GM23248 (cell line): ENCODE measurements around the gene WWOX. TPM values are rescaled to one million over a fixed set of nuclear protein-coding genes. Genes with fewer than 3 reads are reported as not detected.

Experiments
- DNase-seq: peaks from one replicate; pipeline ENCODE4 v3.0.0-alpha.2; 2015
- H2AFZ ChIP-seq: fragments of 200-600 bp; sonication (generic); 2 replicates; pipeline ENCODE4 v1.6.1; 2016; ENCODE audit warnings: antibody characterized with exemption
- H3F3A ChIP-seq: fragments of 200-600 bp; sonication (generic); 2 replicates; pipeline ENCODE4 v1.6.1; 2016; ENCODE audit warnings: mild to moderate bottlenecking, antibody characterized with exemption, mixed run types; ENCODE audit not compliant: insufficient read depth
- H3K27ac ChIP-seq: fragments of 200-600 bp; sonication (generic); 2 replicates; pipeline ENCODE4 v1.5.1; 2016; ENCODE audit warnings: mild to moderate bottlenecking
- H3K27me3 ChIP-seq: fragments of 200-600 bp; sonication (generic); replicated peaks from 2 replicates; pipeline ENCODE4 v1.6.1; 2016; ENCODE audit warnings: mild to moderate bottlenecking; ENCODE audit not compliant: insufficient read depth
- H3K36me3 ChIP-seq: fragments of 200-600 bp; sonication (generic); 2 replicates; pipeline ENCODE4 v1.6.1; 2016; ENCODE audit warnings: low read depth, mild to moderate bottlenecking
- H3K4me1 ChIP-seq: fragments of 200-600 bp; sonication (generic); 2 replicates; pipeline ENCODE4 v1.6.1; 2016; ENCODE audit warnings: mild to moderate bottlenecking; ENCODE audit not compliant: insufficient read depth
- H3K4me2 ChIP-seq: fragments of 200-600 bp; sonication (generic); one replicate; pipeline ENCODE4 v1.6.1; 2016; ENCODE audit warnings: mild to moderate bottlenecking; ENCODE audit not compliant: unreplicated experiment
- H3K4me3 ChIP-seq: fragments of 200-600 bp; sonication (generic); 2 replicates; pipeline ENCODE4 v1.5.1; 2016; ENCODE audit warnings: mild to moderate bottlenecking
- H3K79me2 ChIP-seq: fragments of 200-600 bp; sonication (generic); 2 replicates; pipeline ENCODE4 v1.6.1; 2016; ENCODE audit warnings: mild to moderate bottlenecking; ENCODE audit not compliant: insufficient read depth
- H3K9ac ChIP-seq: fragments of 200-600 bp; sonication (generic); 2 replicates; pipeline ENCODE4 v1.6.1; 2016; ENCODE audit warnings: mild to moderate bottlenecking
- H3K9me2 ChIP-seq: fragments of 200-600 bp; sonication (generic); 2 replicates; pipeline ENCODE4 v1.6.1; 2016; ENCODE audit warnings: mixed run types, mild to moderate bottlenecking, moderate library complexity; ENCODE audit not compliant: insufficient read depth
- H3K9me3 ChIP-seq: fragments of 200-600 bp; sonication (generic); one replicate; pipeline ENCODE4 v1.6.1; 2017; ENCODE audit warnings: low read depth
- H4K20me1 ChIP-seq: fragments of 200-600 bp; sonication (generic); 2 replicates; pipeline ENCODE4 v1.6.0; 2016; ENCODE audit not compliant: insufficient read depth
- EZH2 ChIP-seq: fragments of 200-600 bp; sonication (generic); IDR thresholded peaks from 2 replicates; pipeline ENCODE4 v1.6.1; 2018; ENCODE audit warnings: antibody characterized with exemption, mild to moderate bottlenecking; ENCODE audit not compliant: insufficient read depth, poor library complexity, severe bottlenecking
- EZH2phosphoT487 ChIP-seq: fragments of 200-600 bp; sonication (generic); IDR thresholded peaks from 2 replicates; pipeline ENCODE4 v1.6.1; 2018; ENCODE audit warnings: antibody characterized with exemption, moderate library complexity, mild to moderate bottlenecking, low read depth; ENCODE audit not compliant: insufficient read depth
- WGBS, 2 experiments: methylation state at CpG; one replicate each; pipeline ENCODE4 v1.1.6; 2015 to 2017; ENCODE audit warnings: low lambda C conversion rate in 2 of 2, low coverage in 1 of 2; ENCODE audit errors: missing lambda C conversion rate in 2 of 2; 5-methylcytosine and 5-hydroxymethylcytosine counted together
- in situ Hi-C: fragments of 300-500 bp; cut with MboI; formaldehyde crosslinking; loops from 2 replicates; pipeline ENCODE4 v1.15.0; 2020
- polyA plus RNA-seq: library from polyadenylated mRNA; unstranded; fragments of >200 nt; fragmentation: Nextera tagmentation; extraction: Ambion mirVana; gene quantifications from 2 replicates; pipeline ENCODE4 v1.2.1, GENCODE V29; 2016
- total RNA-seq: library from RNA; depleted of rRNA; stranded (reverse); fragments of >200 nt; shearing (Covaris generic); gene quantifications from 2 replicates; pipeline ENCODE4 v1.2.3, GENCODE V29; 2014

The WWOX gene
- total and polyA plus RNA-seq, 2 experiments from 2014 or later, result 4.5 to 6.6 TPM

GRCh38 chr16:79122343-79122742 is 1022.9 kb downstream of the WWOX start:
- no peaks in the 10 kb centered on the region for H3K36me3 ChIP-seq
- no peak overlapping the region for H3K27ac ChIP-seq
- H3K4me1 ChIP-seq, result no peaks in the 10 kb centered on the region
- DNase-seq, result no peak
- no peaks in the 10 kb centered on the region for H4K20me1 ChIP-seq
- H2AFZ ChIP-seq, result no peak overlapping the region
- no peaks in the 10 kb centered on the region for H3K9me2 ChIP-seq
- WGBS, 2 experiments, result 64 to 71% methylated on average over 8 of the region's 8 CpGs
- no peaks in the 10 kb centered on the region for H3K9me3 ChIP-seq
- no peak overlapping the region for H3K4me2 ChIP-seq
- no peaks in the 10 kb centered on the region for H3K79me2 ChIP-seq
- H3K4me3 ChIP-seq, result no peak overlapping the region
- TF ChIP-seq EZH2phosphoT487, result no peak
- TF ChIP-seq EZH2, result no peak
- no peaks in the 10 kb centered on the region for H3F3A ChIP-seq
- no peak overlapping the region for H3K9ac ChIP-seq
- in situ Hi-C loops, result no loop called here
- no peaks in the 10 kb centered on the region for H3K27me3 ChIP-seq

GRCh38 chr16:79124016-79124756 is 1024.7 kb downstream of the WWOX start:
- no peaks in the 10 kb centered on the region for H3K36me3 ChIP-seq
- DNase-seq, result no peak
- H3K4me3 ChIP-seq, result no peak overlapping the region
- no peak overlapping the region for H3K27ac ChIP-seq
- no peaks in the 10 kb centered on the region for H3K79me2 ChIP-seq
- WGBS, 2 experiments, result 40% methylated on average over 18 of the region's 18 CpGs
- TF ChIP-seq EZH2phosphoT487 (no peak), EZH2 (no peak)
- no peaks in the 10 kb centered on the region for H3F3A ChIP-seq
- H2AFZ ChIP-seq, result no peak overlapping the region
- no peaks in the 10 kb centered on the region for H4K20me1 ChIP-seq
- no peak overlapping the region for H3K9ac ChIP-seq
- H3K9me3 ChIP-seq, result no peaks in the 10 kb centered on the region
- H3K27me3 ChIP-seq, result no peaks in the 10 kb centered on the region
- no peaks in the 10 kb centered on the region for H3K4me1 ChIP-seq
- in situ Hi-C loops, result no loop called here
- H3K9me2 ChIP-seq, result no peaks in the 10 kb centered on the region
- H3K4me2 ChIP-seq, result no peak overlapping the region

GRCh38 chr16:79127766-79128165 is 1028.3 kb downstream of the WWOX start:
- no peaks in the 10 kb centered on the region for H3K9me3 ChIP-seq
- H3K9me2 ChIP-seq, result no peaks in the 10 kb centered on the region
- H3K79me2 ChIP-seq, result no peaks in the 10 kb centered on the region
- no peaks in the 10 kb centered on the region for H4K20me1 ChIP-seq
- no peaks in the 10 kb centered on the region for H3K4me1 ChIP-seq
- no peaks in the 10 kb centered on the region for H3K36me3 ChIP-seq
- H3K27ac ChIP-seq, result no peak overlapping the region
- H3K9ac ChIP-seq, result no peak overlapping the region
- no peaks in the 10 kb centered on the region for H3F3A ChIP-seq
- DNase-seq, result no peak
- in situ Hi-C loops, result no loop called here
- whole genome bisulfite sequencing, 2 experiments, result 80 to 89% methylated on average over 1 of the region's 1 CpG
- TF ChIP-seq EZH2phosphoT487 (no peak), EZH2 (no peak)
- no peak overlapping the region for H3K4me2 ChIP-seq
- H3K4me3 ChIP-seq, result no peak overlapping the region
- H2AFZ ChIP-seq, result no peak overlapping the region
- H3K27me3 ChIP-seq, result no peaks in the 10 kb centered on the region

- no peaks in the 10 kb centered on the region for H3K9me2 ChIP-seq
- no peaks in the 10 kb centered on the region for H4K20me1 ChIP-seq
- in situ Hi-C loops, result no loop called here
- H3K9me3 ChIP-seq, result no peaks in the 10 kb centered on the region
- no peak for DNase-seq
- no peaks in the 10 kb centered on the region for H3K4me1 ChIP-seq
- H2AFZ ChIP-seq, result no peak overlapping the region
- 55 to 73% methylated on average over 5 of the region's 5 CpGs for WGBS, 2 experiments
- no peak overlapping the region for H3K4me3 ChIP-seq
- H3K27me3 ChIP-seq, result no peaks in the 10 kb centered on the region
- no peaks in the 10 kb centered on the region for H3K79me2 ChIP-seq
- H3K4me2 ChIP-seq, result no peak overlapping the region
- H3K27ac ChIP-seq, result no peak overlapping the region
- TF ChIP-seq EZH2, result no peak
- TF ChIP-seq EZH2phosphoT487, result no peak
- no peaks in the 10 kb centered on the region for H3K36me3 ChIP-seq
- H3K9ac ChIP-seq, result no peak overlapping the region
- H3F3A ChIP-seq, result no peaks in the 10 kb centered on the region
These were observed 1029.3 kb downstream of the WWOX start for GRCh38 chr16:79128706-79129105.
